AG10803 (cell line): ENCODE measurements around the gene VOPP1.

Source experiments
- DNase-seq: peaks from one replicate; pipeline ENCODE4 v3.0.0; 2010; ENCODE audit warnings: low read depth
- H3K4me3 ChIP-seq: 2 replicates; pipeline ENCODE4 v1.5.1; 2011; ENCODE audit warnings: mild to moderate bottlenecking, low read length, control low read depth
- TF ChIP-seq, protein P1 (sequence below): conservative IDR thresholded peaks from 2 replicates; pipeline ENCODE4 v1.5.1; 2011; ENCODE audit warnings: mild to moderate bottlenecking, low read length, control low read depth, inconsistent platforms

Gene VOPP1

DNA sequence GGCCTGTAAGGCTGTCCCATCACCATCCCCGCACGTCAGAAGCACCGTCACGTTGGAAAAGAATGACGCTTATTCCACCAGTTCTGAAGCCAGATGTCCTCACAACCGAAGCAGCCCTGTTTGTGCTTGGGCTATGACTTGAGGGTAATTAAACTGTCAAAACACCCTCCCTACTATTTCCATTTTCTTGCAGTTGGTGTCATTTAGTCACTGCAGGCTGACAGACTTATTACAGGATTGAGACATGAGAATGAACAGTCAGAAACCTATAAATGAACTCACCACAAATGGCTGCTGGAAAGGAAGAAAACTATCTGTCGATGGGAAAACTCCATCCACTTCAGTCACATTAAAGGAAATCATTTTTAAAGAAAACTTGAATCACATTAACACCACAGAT is 85.3 kb downstream of the VOPP1 start:
- H3K4me3 ChIP-seq: no peak overlapping the region

GRCh38 chr7:55486192-55486590 is 86.1 kb downstream of the VOPP1 start:
- H3K4me3 ChIP-seq: no peak overlapping the region
- TF ChIP-seq, protein P1, sequence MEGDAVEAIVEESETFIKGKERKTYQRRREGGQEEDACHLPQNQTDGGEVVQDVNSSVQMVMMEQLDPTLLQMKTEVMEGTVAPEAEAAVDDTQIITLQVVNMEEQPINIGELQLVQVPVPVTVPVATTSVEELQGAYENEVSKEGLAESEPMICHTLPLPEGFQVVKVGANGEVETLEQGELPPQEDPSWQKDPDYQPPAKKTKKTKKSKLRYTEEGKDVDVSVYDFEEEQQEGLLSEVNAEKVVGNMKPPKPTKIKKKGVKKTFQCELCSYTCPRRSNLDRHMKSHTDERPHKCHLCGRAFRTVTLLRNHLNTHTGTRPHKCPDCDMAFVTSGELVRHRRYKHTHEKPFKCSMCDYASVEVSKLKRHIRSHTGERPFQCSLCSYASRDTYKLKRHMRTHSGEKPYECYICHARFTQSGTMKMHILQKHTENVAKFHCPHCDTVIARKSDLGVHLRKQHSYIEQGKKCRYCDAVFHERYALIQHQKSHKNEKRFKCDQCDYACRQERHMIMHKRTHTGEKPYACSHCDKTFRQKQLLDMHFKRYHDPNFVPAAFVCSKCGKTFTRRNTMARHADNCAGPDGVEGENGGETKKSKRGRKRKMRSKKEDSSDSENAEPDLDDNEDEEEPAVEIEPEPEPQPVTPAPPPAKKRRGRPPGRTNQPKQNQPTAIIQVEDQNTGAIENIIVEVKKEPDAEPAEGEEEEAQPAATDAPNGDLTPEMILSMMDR: no peak
- DNase-seq: no peak

More for the DNA sequence above, 85.3 kb downstream of the VOPP1 start:
- TF ChIP-seq, protein P1: no peak
- peak; percentile 52 for DNase-seq

DNA sequence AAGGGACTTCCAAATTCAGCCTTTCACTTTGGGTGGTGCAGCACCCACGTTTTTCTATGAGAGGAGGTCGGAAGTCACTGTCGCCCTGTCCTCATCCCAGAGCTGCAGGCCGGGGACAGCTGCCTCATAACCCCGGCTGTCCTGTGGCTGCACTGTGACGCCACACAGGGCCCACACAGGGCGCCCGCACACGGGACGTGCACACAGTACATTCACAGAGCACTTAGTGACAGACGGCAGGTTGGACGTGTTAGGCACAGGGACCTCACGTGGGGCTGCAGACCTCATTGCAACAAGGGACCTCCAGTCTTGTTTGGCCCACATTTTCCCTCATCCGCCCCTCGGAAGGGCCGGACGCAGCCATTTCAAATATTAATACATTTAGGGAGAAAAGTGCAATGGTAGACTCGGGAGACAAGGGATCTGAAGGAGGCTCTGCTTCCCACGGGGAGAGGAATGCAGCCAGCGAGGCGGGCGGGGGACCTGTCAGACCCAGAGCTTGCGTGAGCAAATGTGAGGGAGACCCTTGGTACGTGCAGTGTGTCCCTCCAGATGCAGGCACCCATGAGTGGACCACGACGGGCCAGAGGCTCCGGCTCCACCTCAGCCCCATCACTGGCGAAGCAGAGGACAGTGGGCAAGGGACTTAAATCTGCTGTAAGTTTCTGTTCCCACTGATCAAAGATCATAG is 86.7 kb downstream of the VOPP1 start:
- no peak overlapping the region for H3K4me3 ChIP-seq
- TF ChIP-seq, protein P1: no peak
- no peak for DNase-seq

GRCh38 chr7:55484834-55485233 is 87.5 kb downstream of the VOPP1 start:
- no peak for DNase-seq
- TF ChIP-seq, protein P1: no peak

DNA sequence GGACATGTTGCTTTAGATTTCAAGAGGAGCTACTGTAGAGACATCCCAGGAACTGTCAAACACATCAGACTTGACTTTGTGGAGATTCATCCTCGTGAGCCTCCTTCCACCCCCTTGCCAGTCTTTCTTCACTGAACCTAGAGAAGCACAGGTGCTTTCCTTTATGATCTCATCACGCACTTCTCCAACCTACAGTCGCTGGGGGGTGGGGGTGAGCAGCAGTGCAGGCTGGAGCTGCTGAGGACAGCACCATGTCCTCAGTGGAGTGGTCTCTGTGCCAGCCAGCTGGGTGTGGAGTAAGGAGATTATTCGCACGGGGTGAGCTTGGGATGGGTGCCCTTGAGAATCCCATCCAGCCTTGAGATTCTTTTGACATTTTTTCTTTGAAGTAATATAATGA is 88.1 kb downstream of the VOPP1 start:
- no peak for DNase-seq
- no peak overlapping the region for H3K4me3 ChIP-seq
- TF ChIP-seq, protein P1: no peak

More at GRCh38 chr7:55484834-55485233, 87.5 kb downstream of the VOPP1 start:
- no peak overlapping the region for H3K4me3 ChIP-seq

DNA sequence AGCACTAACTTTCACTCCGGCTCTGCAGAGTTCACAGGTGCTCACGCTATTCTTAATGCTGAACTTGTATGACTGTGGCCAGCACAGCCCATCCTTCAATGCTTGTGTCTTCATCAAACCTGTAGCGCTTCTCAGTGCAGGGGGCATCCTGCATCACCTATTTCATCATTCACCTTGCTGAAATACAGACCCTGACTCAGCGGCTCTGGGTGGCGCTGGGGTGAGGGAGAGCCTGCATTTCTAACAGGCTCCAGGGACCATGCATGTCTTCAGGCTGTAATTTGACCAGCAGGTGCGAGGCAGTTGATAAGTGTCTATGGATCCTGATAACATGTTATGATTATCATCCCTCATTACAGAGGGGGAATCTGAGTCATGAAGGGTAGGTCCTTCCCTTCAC is 89.3 kb downstream of the VOPP1 start:
- no peak for DNase-seq
- TF ChIP-seq, protein P1: no peak
- H3K4me3 ChIP-seq: no peak overlapping the region

GRCh38 chr7:55481155-55481554 is 91.1 kb downstream of the VOPP1 start:
- no peak overlapping the region for H3K4me3 ChIP-seq
- TF ChIP-seq, protein P1: no peak
- DNase-seq: no peak
